Measurements from ENCODE around the gene COL4A6.
"Not testable (repeated sequence)": the region's sequence is repeated elsewhere in the genome, so short reads cannot be mapped to it uniquely, and the experiment has no call there.

COL4A6 gene

DNA sequence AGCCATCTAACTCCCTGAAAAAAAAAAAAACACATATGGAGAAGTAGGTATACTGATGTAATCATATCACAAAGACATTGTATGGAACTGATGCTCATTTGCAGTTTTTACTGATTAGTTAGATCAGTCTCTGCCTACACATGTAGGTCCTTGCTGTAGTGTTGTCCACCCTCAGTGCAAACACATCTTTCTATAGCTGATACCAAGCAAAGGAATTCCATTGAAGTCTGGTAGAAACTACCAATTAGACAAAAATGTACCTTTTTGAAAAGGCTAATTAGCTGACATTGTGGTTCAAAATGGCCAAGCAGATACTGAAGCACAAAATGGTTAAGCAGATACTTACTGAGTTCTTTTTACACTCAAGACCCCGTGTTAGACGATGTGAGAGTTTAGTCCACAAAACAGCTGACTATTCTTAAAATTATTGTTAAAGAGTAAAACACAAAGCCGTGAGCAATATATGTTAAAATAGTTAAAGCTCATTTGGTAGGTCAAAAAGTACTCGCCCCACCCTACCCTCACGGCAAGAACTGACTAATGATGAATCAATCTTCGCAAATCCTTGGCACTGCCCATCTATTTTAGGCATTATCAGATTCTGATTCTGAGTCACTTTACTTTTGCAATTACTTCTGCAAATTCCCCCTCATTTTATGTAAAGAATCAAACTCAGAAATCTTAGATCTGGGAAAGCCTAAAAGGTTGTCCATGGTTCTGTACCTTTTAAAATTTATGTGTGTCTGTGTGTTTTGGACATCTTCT is 40.4 kb downstream of the COL4A6 start:
- DNase-seq, result no peak

GRCh38 chrX:108396986-108397385 is 41.2 kb downstream of the COL4A6 start:
- DNase-seq, result no peak

- no peak for DNase-seq
These were observed 41.9 kb downstream of the COL4A6 start for GRCh38 chrX:108396188-108396891.

DNA sequence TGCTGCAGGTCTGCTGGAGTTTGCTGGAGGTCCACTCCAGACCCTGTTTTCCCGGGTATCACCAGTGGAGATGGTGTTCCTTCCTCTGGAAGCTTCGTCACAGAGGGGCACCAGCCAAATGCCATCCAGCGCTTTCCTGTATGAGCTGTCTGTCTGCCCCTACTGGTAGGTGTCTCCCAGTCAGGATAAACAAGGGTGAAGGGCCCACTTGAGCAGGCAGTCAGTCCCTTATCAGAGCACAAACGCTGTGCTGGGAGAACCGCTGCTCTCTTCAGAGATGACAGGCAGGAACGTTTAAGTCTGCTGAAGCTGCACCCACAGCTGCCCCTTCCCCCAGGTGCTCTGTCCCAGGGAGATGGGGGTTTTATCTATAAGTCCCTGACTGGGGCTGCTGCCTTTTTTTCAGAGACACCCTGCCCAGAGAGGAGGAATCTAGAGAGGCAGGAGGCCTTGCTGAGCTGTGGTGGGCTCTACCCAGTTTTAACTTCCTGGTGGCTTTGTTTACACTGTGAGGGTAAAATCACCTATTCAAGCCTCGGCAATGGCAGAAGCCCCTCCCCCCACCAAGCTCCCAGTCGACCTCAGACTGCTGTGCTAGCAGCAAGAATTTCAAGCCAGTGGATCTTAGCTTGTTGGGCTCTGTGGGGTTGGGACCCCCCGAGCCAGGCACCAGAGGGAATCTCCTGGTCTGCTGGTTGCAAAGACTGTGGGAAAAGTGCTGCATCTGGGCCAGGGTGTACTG is 47.1 kb downstream of the COL4A6 start:
- not testable (repeated sequence) for DNase-seq

DNA sequence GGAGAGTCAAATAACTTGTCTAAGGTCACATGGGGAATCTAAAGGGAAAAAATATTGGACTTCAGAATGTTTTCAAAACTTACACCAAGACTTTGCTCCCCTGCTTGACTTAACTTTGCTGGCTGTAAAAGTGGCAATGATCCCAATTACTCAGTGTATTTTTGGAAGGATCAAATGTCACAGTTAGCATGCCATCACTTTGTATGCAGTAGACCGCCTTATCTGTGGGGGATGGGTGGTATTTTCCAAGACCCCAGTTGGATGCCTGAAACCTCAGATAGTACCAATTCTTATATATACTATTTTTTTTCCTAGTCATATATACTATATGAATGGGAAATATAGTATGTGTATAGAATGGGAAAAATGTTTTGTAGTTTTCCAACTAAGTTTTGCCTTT is 53.4 kb downstream of the COL4A6 start:
- no peak for DNase-seq

DNA sequence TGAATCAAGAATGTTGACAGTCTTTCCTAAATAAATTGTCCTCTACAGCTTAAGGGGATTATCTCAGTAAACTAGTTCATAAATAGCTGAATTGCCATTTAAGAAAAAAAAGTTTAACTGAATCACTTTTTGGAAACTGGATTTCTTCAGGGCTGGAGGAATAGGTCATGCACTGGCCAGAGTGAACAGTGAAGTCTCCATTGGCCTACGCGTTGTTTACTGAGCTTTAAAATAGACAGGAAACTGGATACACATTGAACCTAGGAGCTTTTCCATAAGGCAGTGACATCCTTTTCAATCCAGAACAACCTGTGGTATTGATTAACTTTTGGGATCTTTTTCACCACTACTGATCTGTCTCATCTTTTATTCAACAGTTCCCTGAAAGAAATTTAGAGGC is 58.0 kb downstream of the COL4A6 start:
- no peak for DNase-seq

- not testable (repeated sequence) for DNase-seq
These were observed 61.4 kb downstream of the COL4A6 start for GRCh38 chrX:108376821-108377220.

- DNase-seq, result not testable (repeated sequence)
These were observed 62.6 kb downstream of the COL4A6 start for GRCh38 chrX:108375591-108375990.

- no peak for DNase-seq
These were observed 71.4 kb downstream of the COL4A6 start for GRCh38 chrX:108366644-108367406.

DNA sequence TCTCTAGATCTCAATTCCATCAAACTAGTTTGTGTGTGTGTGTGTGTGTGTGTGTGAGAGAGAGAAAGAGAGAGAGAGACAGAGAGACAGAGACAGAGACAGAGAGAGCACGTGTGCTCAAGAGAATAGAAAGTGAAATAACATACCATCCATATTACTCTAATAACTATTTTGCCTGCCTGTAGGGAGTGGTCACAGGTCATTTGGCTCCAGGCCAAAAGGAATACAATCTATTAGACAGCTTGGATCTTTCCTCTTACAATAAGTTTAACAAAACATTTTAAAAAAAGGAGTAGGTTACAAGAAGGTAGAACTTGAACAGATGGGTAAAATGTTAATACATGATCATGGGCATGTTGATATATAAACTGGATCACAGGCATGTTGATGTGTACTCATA is 76.2 kb downstream of the COL4A6 start:
- DNase-seq, result no peak

DNA sequence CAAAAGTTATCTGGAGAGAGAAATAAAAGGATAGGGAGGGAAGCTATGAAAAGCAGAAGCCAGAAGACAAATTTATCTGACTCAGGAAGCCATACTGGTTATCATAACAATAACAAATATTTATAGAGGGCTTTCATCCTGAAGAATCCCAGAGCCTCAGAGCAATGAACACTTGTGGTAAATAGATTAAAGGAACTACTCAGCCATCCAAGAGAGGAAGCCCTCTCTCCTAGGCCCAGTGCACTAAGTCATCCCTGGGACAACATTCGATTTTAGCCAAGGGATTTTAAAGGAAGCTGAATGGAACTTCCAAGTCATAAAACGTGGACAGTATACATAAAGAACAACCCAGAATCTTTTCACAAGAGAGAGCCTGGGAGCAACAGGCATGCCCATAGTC is 76.9 kb downstream of the COL4A6 start:
- DNase-seq, result no peak

- DNase-seq, result no peak
These were observed 78.2 kb downstream of the COL4A6 start for GRCh38 chrX:108359806-108360602.

DNA sequence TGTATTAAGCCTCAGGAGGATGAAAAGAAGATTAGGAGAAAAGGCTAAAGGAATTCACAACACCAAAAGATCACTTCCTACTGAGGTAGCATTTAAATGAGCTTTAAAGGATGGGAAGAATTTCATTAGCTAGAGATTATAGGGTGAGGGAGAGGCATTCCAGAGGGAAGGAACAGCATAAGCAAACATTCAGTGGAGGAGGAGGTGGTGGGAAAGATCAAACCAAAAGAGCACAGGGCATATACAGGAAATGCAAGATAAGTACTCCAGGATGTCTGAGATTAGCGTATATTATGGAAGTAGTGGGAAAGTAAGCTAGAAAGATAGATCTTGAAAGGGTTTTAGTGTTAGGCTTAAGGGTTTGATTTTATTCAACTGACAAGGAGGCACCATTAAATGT is 84.8 kb downstream of the COL4A6 start:
- DNase-seq, result no peak

DNA sequence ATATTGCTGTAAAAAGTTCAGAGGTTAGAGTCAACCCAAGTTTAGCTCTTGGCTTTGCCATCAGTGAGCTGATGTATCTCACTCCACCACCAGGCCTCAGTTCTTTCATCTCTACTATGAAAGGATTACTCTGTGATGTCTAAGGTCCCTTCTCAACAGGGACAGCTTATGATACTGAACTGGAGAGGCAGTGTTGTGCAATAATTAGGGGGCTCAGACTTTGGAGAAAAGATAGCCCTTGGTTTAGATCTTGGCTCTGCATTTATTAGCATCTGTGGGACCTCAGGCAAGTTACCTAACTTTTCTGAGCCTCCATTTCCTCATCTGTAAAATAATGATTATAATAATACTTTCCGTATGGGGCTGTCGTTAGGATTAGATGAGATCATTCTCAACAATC is 89.0 kb downstream of the COL4A6 start:
- DNase-seq, result no peak

- no peak for DNase-seq
These were observed 89.7 kb downstream of the COL4A6 start for GRCh38 chrX:108348525-108348924.

DNA sequence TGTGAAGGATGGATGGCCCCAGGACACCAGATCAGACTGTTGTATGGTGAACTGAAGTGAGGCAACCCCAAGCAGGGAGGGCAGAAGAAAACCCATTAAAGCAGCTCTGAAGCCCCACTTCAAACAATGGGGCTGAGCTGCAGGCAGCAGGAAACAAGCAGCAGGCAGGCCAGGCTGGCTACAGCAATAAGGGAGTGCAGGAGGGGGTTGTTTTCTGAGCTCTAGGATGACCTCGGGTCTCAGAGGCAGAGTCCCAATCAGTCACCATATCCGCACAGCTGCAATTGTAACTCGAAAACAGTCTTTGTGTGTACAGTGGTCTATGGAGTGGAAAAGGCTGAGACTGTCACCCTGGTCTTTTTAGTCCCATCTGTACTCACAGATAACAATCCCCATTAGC is 90.4 kb downstream of the COL4A6 start:
- no peak for DNase-seq

- no peak for DNase-seq
These were observed 94.0 kb downstream of the COL4A6 start for GRCh38 chrX:108344216-108344615.

DNA sequence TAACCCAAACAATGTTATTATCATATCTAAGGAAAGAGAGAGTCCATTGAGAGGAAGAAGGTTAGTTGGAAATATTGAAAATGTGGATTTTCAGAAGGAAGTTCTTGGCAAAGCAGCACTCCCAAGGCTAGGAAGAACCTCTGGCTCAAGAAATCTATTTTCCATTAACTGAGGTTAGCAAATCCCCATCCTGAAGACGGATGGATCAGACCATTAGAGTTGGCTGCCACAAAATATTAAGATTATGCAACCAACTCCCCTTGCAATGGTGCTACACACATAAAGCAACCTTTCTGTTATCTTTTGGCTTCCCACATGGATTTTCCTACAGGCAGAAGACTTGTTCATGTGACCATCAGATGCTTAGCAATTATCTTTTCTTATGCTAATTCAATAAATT is 96.3 kb downstream of the COL4A6 start:
- no peak for DNase-seq

DNA sequence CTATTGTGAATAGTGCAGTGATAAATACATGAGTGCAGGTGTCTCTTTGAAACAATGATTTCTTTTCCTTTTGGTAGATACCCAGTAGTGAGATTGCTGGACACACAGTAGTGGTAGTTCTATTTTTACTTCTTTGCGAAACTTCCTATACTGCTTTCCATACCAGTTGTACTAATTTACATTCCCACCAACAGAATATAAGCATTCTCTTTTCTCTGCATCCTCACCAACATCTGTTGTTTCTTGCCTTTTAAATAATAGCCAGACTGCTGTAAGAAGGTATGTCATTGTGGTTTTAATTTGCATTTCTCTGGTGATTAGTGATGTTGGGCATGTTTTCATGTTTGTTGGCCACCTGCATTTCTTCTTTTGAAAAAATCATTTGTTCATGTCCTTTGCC is 105.9 kb downstream of the COL4A6 start:
- no peak for DNase-seq

- no peak for DNase-seq
These were observed 106.9 kb downstream of the COL4A6 start for GRCh38 chrX:108331126-108331909.

GRCh38 chrX:108323751-108324150 is 114.5 kb downstream of the COL4A6 start:
- DNase-seq, result no peak
